ENCODE results near the gene CLIC3. TPM values are rescaled to one million over a fixed set of nuclear protein-coding genes. Genes with fewer than 3 reads are reported as not detected.

Gene CLIC3
- total and polyA plus RNA-seq, 11 donors: 1.5 to 16.7 (median 5.0) TPM

DNA sequence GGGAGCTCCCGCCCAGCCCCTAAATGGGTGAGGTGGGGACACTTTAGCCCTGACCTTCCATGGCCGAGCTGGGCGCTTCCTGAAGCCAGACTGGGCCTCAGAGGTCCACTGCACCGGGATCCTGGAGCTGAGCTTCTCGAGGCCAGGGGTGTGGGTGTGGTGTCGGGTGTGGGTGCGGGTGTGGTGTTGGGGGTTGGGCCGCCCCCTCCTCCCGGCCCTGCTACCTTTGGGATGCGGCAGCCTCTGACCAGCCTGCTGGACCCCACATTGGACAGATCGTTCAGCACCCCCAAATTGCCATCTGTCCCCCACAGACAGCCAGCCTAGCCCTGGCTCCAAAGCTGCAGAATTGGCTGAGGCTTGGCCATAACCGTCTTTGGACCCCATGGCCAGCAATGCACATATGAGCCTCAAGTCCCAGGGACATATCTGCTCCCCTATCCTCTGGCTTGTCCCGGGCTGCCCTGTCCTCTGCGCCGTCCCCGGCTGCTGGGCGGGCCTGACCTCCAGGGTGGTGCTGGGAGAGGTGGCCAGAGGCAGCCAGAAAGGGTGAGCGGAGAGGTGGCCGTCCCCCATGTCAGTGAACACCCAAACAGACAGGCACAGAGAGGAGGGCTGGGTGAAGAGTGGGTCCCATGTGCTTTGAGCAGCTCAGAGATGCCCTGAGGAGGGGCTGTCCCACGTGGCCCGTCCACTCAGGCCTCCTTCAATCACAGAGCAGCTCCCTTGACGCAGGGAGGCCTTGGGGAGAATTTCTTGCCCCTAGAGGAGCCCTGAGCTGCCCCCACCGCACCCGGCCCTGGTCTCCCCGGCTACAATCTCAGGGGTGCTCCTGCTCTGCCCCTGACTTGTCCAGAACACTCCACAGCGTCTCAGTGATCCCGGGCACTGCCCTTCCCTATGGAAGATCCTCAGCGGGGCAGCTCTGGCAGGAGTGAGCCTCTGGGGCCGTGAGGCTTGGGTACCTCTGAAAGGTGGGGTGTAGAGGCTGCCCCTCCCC lies 22.4 kb downstream of the CLIC3 start:
- Histone ChIP-seq H3K4me3 (no peak overlapping the region), H3K9me3 (no peaks in the 10 kb centered on the region), H3K36me3 (no peaks in the 10 kb centered on the region), H3K4me1 (peaks cover 10 to 60% (median 36%) of the 10 kb centered on the region in 12 donors), H3K27ac (peak overlapping the region in 9 of 12 donors; percentile 13 to 98 (median 88)), H3K27me3 (peaks cover 0 to 9% (median 0%) of the 10 kb centered on the region in 9 donors)
- ATAC-seq (no peak), DNase-seq (no peak)
- intact Hi-C loops (cut with DNase I): loop anchor here in 2 of 10 donors (2.0 kb wide), 2 partner anchors 21 to 23 kb away; partner anchors contain the start of gene LCN12 (in 1 of the 2)
- TF ChIP-seq, protein P1, sequence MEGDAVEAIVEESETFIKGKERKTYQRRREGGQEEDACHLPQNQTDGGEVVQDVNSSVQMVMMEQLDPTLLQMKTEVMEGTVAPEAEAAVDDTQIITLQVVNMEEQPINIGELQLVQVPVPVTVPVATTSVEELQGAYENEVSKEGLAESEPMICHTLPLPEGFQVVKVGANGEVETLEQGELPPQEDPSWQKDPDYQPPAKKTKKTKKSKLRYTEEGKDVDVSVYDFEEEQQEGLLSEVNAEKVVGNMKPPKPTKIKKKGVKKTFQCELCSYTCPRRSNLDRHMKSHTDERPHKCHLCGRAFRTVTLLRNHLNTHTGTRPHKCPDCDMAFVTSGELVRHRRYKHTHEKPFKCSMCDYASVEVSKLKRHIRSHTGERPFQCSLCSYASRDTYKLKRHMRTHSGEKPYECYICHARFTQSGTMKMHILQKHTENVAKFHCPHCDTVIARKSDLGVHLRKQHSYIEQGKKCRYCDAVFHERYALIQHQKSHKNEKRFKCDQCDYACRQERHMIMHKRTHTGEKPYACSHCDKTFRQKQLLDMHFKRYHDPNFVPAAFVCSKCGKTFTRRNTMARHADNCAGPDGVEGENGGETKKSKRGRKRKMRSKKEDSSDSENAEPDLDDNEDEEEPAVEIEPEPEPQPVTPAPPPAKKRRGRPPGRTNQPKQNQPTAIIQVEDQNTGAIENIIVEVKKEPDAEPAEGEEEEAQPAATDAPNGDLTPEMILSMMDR (IDR thresholded peaks at IDR 0.05): no peak
- TF ChIP-seq POLR2A (IDR thresholded peaks at IDR 0.05): no peak
- 89 to 94% (median 93%) methylated on average over 22 to 29 of the region's 29 CpGs for WGBS, 4 donors

DNA sequence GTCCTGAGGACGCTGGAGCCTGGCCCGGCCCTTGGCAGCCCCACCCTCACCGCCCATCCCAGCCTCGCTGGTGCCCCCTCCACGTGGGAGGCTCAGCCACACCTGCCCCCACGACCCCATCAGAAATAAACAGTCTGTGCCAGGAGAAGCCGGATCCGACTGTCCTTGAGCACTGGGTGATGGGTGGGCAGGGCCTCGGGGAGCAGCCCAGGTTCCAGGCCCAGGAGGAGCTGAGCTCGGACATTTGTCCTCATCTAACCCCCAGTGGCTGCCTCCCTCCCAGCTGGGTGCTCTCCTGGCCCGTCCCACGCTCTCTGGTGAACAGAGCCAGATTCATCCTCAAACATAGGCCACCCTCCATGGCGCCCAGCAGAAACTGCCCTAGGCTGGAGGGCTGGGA lies 23.6 kb downstream of the CLIC3 start:
- Histone ChIP-seq H3K4me1 (peaks cover 10 to 62% (median 33%) of the 10 kb centered on the region in 12 donors), H3K27me3 (peaks cover 0 to 5% (median 0%) of the 10 kb centered on the region in 9 donors), H3K27ac (no peak overlapping the region), H3K36me3 (no peaks in the 10 kb centered on the region), H3K4me3 (no peak overlapping the region), H3K9me3 (no peaks in the 10 kb centered on the region)
- no peak for ATAC-seq
- intact Hi-C loops (cut with DNase I): loop anchor here in 1 of 10 donors (1.0 kb wide), 1 partner anchor 16 kb away; no protein-coding TSS in a partner anchor
- TF ChIP-seq, protein P1 (IDR thresholded peaks at IDR 0.05): no peak
- TF ChIP-seq POLR2A (IDR thresholded peaks at IDR 0.05): no peak
- no peak for DNase-seq
- 39 to 62% (median 53%) methylated on average over 9 to 13 of the region's 13 CpGs for WGBS, 4 donors

DNA sequence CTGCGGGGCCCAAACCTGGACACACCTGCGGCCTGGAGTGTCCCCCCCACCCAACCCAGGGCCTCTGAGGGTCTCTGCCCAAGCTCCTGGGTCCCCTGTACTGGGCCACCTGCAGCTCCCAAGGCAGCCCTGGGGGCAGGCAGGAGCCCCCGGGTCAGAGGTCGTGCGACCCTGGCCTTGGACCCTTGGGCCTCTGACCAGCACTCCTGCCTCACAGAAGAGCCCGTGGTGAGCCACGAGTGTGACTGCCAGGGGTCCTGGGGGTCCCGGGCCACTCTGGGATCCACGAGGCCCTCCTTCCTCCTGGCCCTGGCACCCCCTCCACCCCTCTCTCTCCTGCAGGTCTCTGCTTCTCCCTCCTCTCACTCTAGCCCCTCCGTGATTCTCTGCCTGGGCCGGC lies 24.0 kb downstream of the CLIC3 start:
- WGBS, 4 donors: 80 to 89% (median 87%) methylated on average over 9 to 11 of the region's 11 CpGs
- ATAC-seq: no peak

More for the DNA sequence above, 24.0 kb downstream of the CLIC3 start:
- Histone ChIP-seq H3K36me3 (no peaks in the 10 kb centered on the region), H3K4me1 (peaks cover 10 to 57% (median 30%) of the 10 kb centered on the region in 12 donors), H3K27me3 (peaks cover 0 to under 1% (median 0%) of the 10 kb centered on the region in 9 donors), H3K4me3 (no peak overlapping the region), H3K9me3 (no peaks in the 10 kb centered on the region), H3K27ac (no peak overlapping the region)
- no peak for DNase-seq
- intact Hi-C loops (cut with DNase I): loop anchor here in 1 of 10 donors (1.0 kb wide), 1 partner anchor 16 kb away; no protein-coding TSS in a partner anchor
- TF ChIP-seq, protein P1 (IDR thresholded peaks at IDR 0.05): no peak
- no peak for TF ChIP-seq POLR2A (IDR thresholded peaks at IDR 0.05)
